CD8-positive, alpha-beta memory T cell (primary cell): ENCODE measurements around the gene SLC6A20. TPM values are rescaled to one million over a fixed set of nuclear protein-coding genes. Genes with fewer than 3 reads are reported as not detected.

Experiments used
- CTCF ChIA-PET: fragments of 350-600 bp; sonication (Branson Sonifier 250); formaldehyde crosslinking; loops from one replicate; lab custom pipeline; 2021; ENCODE audit warnings: antibody characterized with exemption; lab: Charles Lee
- POLR2A ChIA-PET: fragments of 350-600 bp; sonication (Branson Sonifier 250); formaldehyde crosslinking; loops from one replicate; lab custom pipeline; 2021; ENCODE audit warnings: antibody characterized with exemption; lab: Charles Lee
- DNase-seq, 5 donors: peaks; one replicate each; pipeline versions ENCODE4 v3.0.0 to v3.0.0-alpha.2; 2020 to 2022; ENCODE audit warnings: mixed read lengths in 1 of 5
- H3K27ac ChIP-seq: one replicate; pipeline ENCODE4 v1.7.0; 2013; ENCODE audit warnings: low read depth, mild to moderate bottlenecking, low read length, moderate library complexity
- H3K27me3 ChIP-seq: 2 replicates; pipeline ENCODE4 v1.7.0; 2013; ENCODE audit warnings: low read length, mild to moderate bottlenecking; ENCODE audit not compliant: insufficient read depth, poor library complexity, severe bottlenecking
- H3K36me3 ChIP-seq: 2 replicates; pipeline ENCODE4 v1.7.0; 2013; ENCODE audit warnings: mild to moderate bottlenecking, low read length, moderate library complexity; ENCODE audit not compliant: insufficient read depth
- H3K4me1 ChIP-seq: 2 replicates; pipeline ENCODE4 v1.7.0; 2013; ENCODE audit warnings: mild to moderate bottlenecking, low read length, moderate library complexity; ENCODE audit not compliant: insufficient read depth
- H3K4me3 ChIP-seq: 2 replicates; pipeline ENCODE4 v1.7.0; 2013; ENCODE audit warnings: mild to moderate bottlenecking, low read length
- H3K9me3 ChIP-seq: 2 replicates; pipeline ENCODE4 v1.7.0; 2013; ENCODE audit warnings: mild to moderate bottlenecking, low read length
- H3K27ac Mint-ChIP-seq, 8 donors: one replicate each; pipeline ENCODE4 v1.8.0; 2020 to 2021; ENCODE audit warnings: mixed read lengths in 8 of 8, mild to moderate bottlenecking in 6 of 8, inconsistent platforms in 3 of 8, moderate library complexity in 3 of 8
- H3K27me3 Mint-ChIP-seq, 2 donors: one replicate each; pipeline ENCODE4 v1.8.0; 2020 to 2021; ENCODE audit warnings: mixed read lengths in 2 of 2, mild to moderate bottlenecking in 1 of 2, moderate library complexity in 1 of 2
- H3K36me3 Mint-ChIP-seq, 3 donors: one replicate each; pipeline ENCODE4 v1.8.0; 2020 to 2021; ENCODE audit warnings: mixed read lengths in 3 of 3, inconsistent platforms in 1 of 3, mild to moderate bottlenecking in 1 of 3
- H3K4me1 Mint-ChIP-seq, 3 donors: one replicate each; pipeline ENCODE4 v1.8.0; 2020 to 2021; ENCODE audit warnings: mixed read lengths in 3 of 3, inconsistent platforms in 1 of 3, mild to moderate bottlenecking in 1 of 3
- H3K4me3 Mint-ChIP-seq, 7 donors: one replicate each; pipeline ENCODE4 v1.8.0; 2020 to 2021; ENCODE audit warnings: mixed read lengths in 7 of 7, mild to moderate bottlenecking in 6 of 7, moderate library complexity in 4 of 7, inconsistent platforms in 2 of 7
- H3K9me3 Mint-ChIP-seq, 5 donors: one replicate each; pipeline ENCODE4 v1.8.0; 2020 to 2022; ENCODE audit warnings: mixed read lengths in 5 of 5, mild to moderate bottlenecking in 3 of 5, moderate library complexity in 2 of 5, inconsistent platforms in 1 of 5
- polyA plus RNA-seq: library from polyadenylated mRNA; unstranded; fragments of 300-500 nt; fragmentation: Illumina TruSeq; gene quantifications from one replicate; pipeline ENCODE4 v1.2.3, GENCODE V29; 2021
- total RNA-seq, 2 experiments: library from RNA; stranded (reverse); gene quantifications; one replicate each; pipeline ENCODE4 v1.2.3, GENCODE V29; 2021

SLC6A20 gene
- total and polyA plus RNA-seq, 3 experiments from 2014 or later = not detected

GRCh38 chr3:45716790-45717336 is 79.5 kb downstream of the SLC6A20 start:
- DNase-seq = no peak
- Mint-ChIP-seq H3K36me3 (peaks cover 5 to 74% (median 19%) of the 10 kb centered on the region in 3 donors), H3K4me1 (peaks cover 4 to 28% (median 22%) of the 10 kb centered on the region in 3 donors), H3K4me3 (no peak overlapping the region), H3K9me3 (no peaks in the 10 kb centered on the region), H3K27me3 (no peaks in the 10 kb centered on the region), H3K27ac (peak overlapping the region in 5 of 8 donors; percentile 55 to 86 (median 58))
- no peaks in the 10 kb centered on the region for H3K9me3 ChIP-seq
- no peak overlapping the region for H3K27ac ChIP-seq
- ChIA-PET CTCF (interaction anchor here (1.4 to 1.6 kb wide), 2 partner anchors 15 to 57 kb away, joined by 3 to 4 read pairs; no protein-coding TSS in a partner anchor), POLR2A (no interaction called here)
- H3K4me1 ChIP-seq = no peaks in the 10 kb centered on the region
- no peak overlapping the region for H3K4me3 ChIP-seq
- H3K36me3 ChIP-seq = peaks cover 21% of the 10 kb centered on the region
- no peaks in the 10 kb centered on the region for H3K27me3 ChIP-seq

- POLR2A ChIA-PET = no interaction called here
- no peaks in the 10 kb centered on the region for H3K9me3 Mint-ChIP-seq
Observed at GRCh38 chr3:45715945-45716344, 80.4 kb downstream of the SLC6A20 start.

GRCh38 chr3:45712434-45713110 is 83.8 kb downstream of the SLC6A20 start:
- Mint-ChIP-seq H3K4me3 (no peak overlapping the region), H3K27me3 (peaks cover 0 to 1% of the 10 kb centered on the region in 2 donors), H3K4me1 (peaks cover 11 to 27% (median 17%) of the 10 kb centered on the region in 3 donors), H3K36me3 (peaks cover 15 to 80% (median 25%) of the 10 kb centered on the region in 3 donors), H3K27ac (peak overlapping the region in 5 of 8 donors; percentile 15 to 82 (median 24)), H3K9me3 (no peaks in the 10 kb centered on the region)
- Histone ChIP-seq H3K36me3 (peaks cover 36% of the 10 kb centered on the region), H3K27me3 (no peaks in the 10 kb centered on the region), H3K4me3 (no peak overlapping the region), H3K9me3 (no peaks in the 10 kb centered on the region), H3K27ac (no peak overlapping the region), H3K4me1 (no peaks in the 10 kb centered on the region)
- ChIA-PET CTCF (no interaction called here), POLR2A (no interaction called here)
- no peak for DNase-seq

More at GRCh38 chr3:45715945-45716344, 80.4 kb downstream of the SLC6A20 start:
- CTCF ChIA-PET = interaction anchor here (1.4 to 1.6 kb wide), 2 partner anchors 16 to 56 kb away, joined by 3 to 4 read pairs; no protein-coding TSS in a partner anchor
- no peak overlapping the region for H3K4me3 ChIP-seq
- H3K36me3 Mint-ChIP-seq = peaks cover 7 to 79% (median 22%) of the 10 kb centered on the region in 3 donors
- no peaks in the 10 kb centered on the region for H3K4me1 ChIP-seq
- H3K27me3 ChIP-seq = no peaks in the 10 kb centered on the region
- no peak overlapping the region for H3K27ac ChIP-seq
- H3K4me3 Mint-ChIP-seq = no peak overlapping the region
- DNase-seq = no peak
- peaks cover 8 to 31% (median 22%) of the 10 kb centered on the region in 3 donors for H3K4me1 Mint-ChIP-seq
- H3K9me3 ChIP-seq = no peaks in the 10 kb centered on the region
- peaks cover 0 to under 1% of the 10 kb centered on the region in 2 donors for H3K27me3 Mint-ChIP-seq
- peaks cover 23% of the 10 kb centered on the region for H3K36me3 ChIP-seq
- peak overlapping the region in 4 of 8 donors; percentile 3 to 86 (median 56) for H3K27ac Mint-ChIP-seq

- H3K36me3 ChIP-seq = peaks cover 42% of the 10 kb centered on the region
- H3K4me1 ChIP-seq = no peaks in the 10 kb centered on the region
- H3K36me3 Mint-ChIP-seq = peaks cover 15 to 80% (median 31%) of the 10 kb centered on the region in 3 donors
- no peak for DNase-seq
- H3K27me3 Mint-ChIP-seq = peaks cover 0 to 5% of the 10 kb centered on the region in 2 donors
- no peaks in the 10 kb centered on the region for H3K9me3 ChIP-seq
- no peaks in the 10 kb centered on the region for H3K27me3 ChIP-seq
- POLR2A ChIA-PET = no interaction called here
- no peak overlapping the region for H3K27ac ChIP-seq
- CTCF ChIA-PET = no interaction called here
- peaks cover 14 to 28% (median 17%) of the 10 kb centered on the region in 3 donors for H3K4me1 Mint-ChIP-seq
- H3K27ac Mint-ChIP-seq = peak overlapping the region in 3 of 8 donors; percentile 24 to 82 (median 54)
- no peak overlapping the region for H3K4me3 Mint-ChIP-seq
- no peak overlapping the region for H3K4me3 ChIP-seq
- H3K9me3 Mint-ChIP-seq = no peaks in the 10 kb centered on the region
Observed at GRCh38 chr3:45711931-45712330, 84.4 kb downstream of the SLC6A20 start.

GRCh38 chr3:45705839-45706808 is 90.2 kb downstream of the SLC6A20 start:
- Histone ChIP-seq H3K27me3 (no peaks in the 10 kb centered on the region), H3K36me3 (peaks cover 54% of the 10 kb centered on the region), H3K27ac (no peak overlapping the region), H3K9me3 (no peaks in the 10 kb centered on the region), H3K4me1 (peaks cover 3% of the 10 kb centered on the region), H3K4me3 (no peak overlapping the region)
- H3K36me3 Mint-ChIP-seq = peaks cover 14 to 70% (median 30%) of the 10 kb centered on the region in 3 donors
- ChIA-PET POLR2A (no interaction called here), CTCF (interaction anchor here (1.1 to 1.8 kb wide), 2 partner anchors 12 to 17 kb away, joined by 3 to 6 read pairs; partner anchors contain the start of gene SACM1L)
- peaks cover 46 to 56% (median 46%) of the 10 kb centered on the region in 3 donors for H3K4me1 Mint-ChIP-seq
- H3K27me3 Mint-ChIP-seq = peaks cover 0 to 5% of the 10 kb centered on the region in 2 donors
- H3K9me3 Mint-ChIP-seq = no peaks in the 10 kb centered on the region
- DNase-seq = no peak
- H3K27ac Mint-ChIP-seq = peak overlapping the region in 6 of 8 donors; percentile 29 to 62 (median 45)
- H3K4me3 Mint-ChIP-seq = peak overlapping the region in 1 of 7 donors; percentile 57

Other genes with a start within 250 kb of the SLC6A20 start
- gene LIMD1, start 201.8 kb downstream of the SLC6A20 start, total RNA-seq = 10 to 100 TPM; 27.0 to 27.2 TPM
- gene LIMD1, start 201.8 kb downstream of the SLC6A20 start, polyA plus RNA-seq = 5.8 TPM
- 10 to 100 TPM; 78.7 to 79.1 TPM for gene SACM1L, start 107.1 kb downstream of the SLC6A20 start, total RNA-seq
- gene SACM1L, start 107.1 kb downstream of the SLC6A20 start, polyA plus RNA-seq = 41.0 TPM
- gene LZTFL1, start 45.6 kb upstream of the SLC6A20 start, total RNA-seq = 10 to 100 TPM in 1 of 2 experiments, 1 to 10 TPM in 1; 9.0 to 11.4 TPM
- 8.9 TPM for gene LZTFL1, start 45.6 kb upstream of the SLC6A20 start, polyA plus RNA-seq
- gene CCR9, start 90.0 kb upstream of the SLC6A20 start, total RNA-seq = 1 to 10 TPM; 7.3 to 8.3 TPM
- 1.4 TPM for gene CCR9, start 90.0 kb upstream of the SLC6A20 start, polyA plus RNA-seq
- 1 to 10 TPM; 5.8 to 5.9 TPM for gene CXCR6, start 146.9 kb upstream of the SLC6A20 start, total RNA-seq
- gene CXCR6, start 146.9 kb upstream of the SLC6A20 start, polyA plus RNA-seq = 70.8 TPM
- 10 to 100 TPM; 13.4 to 13.7 TPM for gene FYCO1, start 199.3 kb upstream of the SLC6A20 start, total RNA-seq
- 11.0 TPM for gene FYCO1, start 199.3 kb upstream of the SLC6A20 start, polyA plus RNA-seq
- gene XCR1, start 230.9 kb upstream of the SLC6A20 start, total RNA-seq = not detected
- gene XCR1, start 230.9 kb upstream of the SLC6A20 start, polyA plus RNA-seq = not detected